Liver (tissue), 9 donors: Measurements from ENCODE around the gene ROBO3. TPM values are rescaled to one million over a fixed set of nuclear protein-coding genes. Genes with fewer than 3 reads are reported as not detected.

Experiments
- DNase-seq: peaks from one replicate; pipeline ENCODE4 v3.0.0-alpha.2; 2017; ENCODE audit warnings: low spot score
- H3K27ac ChIP-seq, 2 donors: one replicate each; pipeline ENCODE4 v1.7.0; 2013; ENCODE audit warnings: inconsistent platforms in 2 of 2, low read length in 2 of 2, control low read depth in 1 of 2, low read depth in 1 of 2, mild to moderate bottlenecking in 1 of 2
- H3K27me3 ChIP-seq, 4 donors: one replicate each; pipeline versions ENCODE4 v1.6.1 to v1.7.0; 2013; ENCODE audit warnings: low read length in 3 of 4, inconsistent platforms in 1 of 4, mild to moderate bottlenecking in 1 of 4, moderate library complexity in 1 of 4; ENCODE audit not compliant: control insufficient read depth in 4 of 4, insufficient read depth in 4 of 4
- H3K36me3 ChIP-seq, 4 donors: one replicate each; pipeline versions ENCODE4 v1.6.1 to v1.7.0; 2013; ENCODE audit warnings: low read length in 3 of 4, mild to moderate bottlenecking in 3 of 4, low read depth in 1 of 4, moderate library complexity in 1 of 4; ENCODE audit not compliant: control insufficient read depth in 4 of 4, insufficient read depth in 3 of 4
- H3K4me1 ChIP-seq, 4 donors: one replicate each; pipeline versions ENCODE4 v1.6.1 to v1.7.0; 2013; ENCODE audit warnings: low read length in 3 of 4, mild to moderate bottlenecking in 3 of 4, moderate library complexity in 1 of 4; ENCODE audit not compliant: control insufficient read depth in 4 of 4, insufficient read depth in 4 of 4
- H3K4me3 ChIP-seq, 3 donors: one replicate each; pipeline versions ENCODE4 v1.6.1 to v1.7.0; 2013; ENCODE audit warnings: low read length in 3 of 3, control low read depth in 1 of 3, low read depth in 1 of 3, mild to moderate bottlenecking in 1 of 3
- H3K9ac ChIP-seq, 2 donors: one replicate each; pipeline ENCODE4 v1.7.0; 2013; ENCODE audit warnings: low read length in 2 of 2, mild to moderate bottlenecking in 2 of 2, moderate library complexity in 2 of 2, control low read depth in 1 of 2, low read depth in 1 of 2
- H3K9me3 ChIP-seq, 4 donors: one replicate each; pipeline versions ENCODE4 v1.6.1 to v1.7.0; 2013; ENCODE audit warnings: low read length in 3 of 4; ENCODE audit not compliant: control insufficient read depth in 4 of 4
- ATF3 ChIP-seq: IDR thresholded peaks from 2 replicates; pipeline ENCODE4 v1.6.1; 2016; ENCODE audit warnings: antibody characterized with exemption
- CTCF ChIP-seq: fragments of 150-350 bp; IDR thresholded peaks from 2 replicates; pipeline ENCODE4 v1.5.1; 2017; ENCODE audit warnings: improper control_type of control experiment, low read depth, low read length; ENCODE audit not compliant: missing input control
- FOXA1 ChIP-seq: IDR thresholded peaks from 2 replicates; pipeline ENCODE4 v1.6.1; 2016; ENCODE audit warnings: antibody characterized with exemption
- FOXA2 ChIP-seq: IDR thresholded peaks from 2 replicates; pipeline ENCODE4 v1.6.1; 2016; ENCODE audit warnings: antibody characterized with exemption
- GABPA ChIP-seq, 2 donors: IDR thresholded peaks in 1 of 2; conservative IDR thresholded peaks in 1 of 2; 2 replicates each; pipeline ENCODE4 v1.6.1; 2016; ENCODE audit warnings: antibody characterized with exemption in 2 of 2, mild to moderate bottlenecking in 1 of 2, moderate library complexity in 1 of 2
- HNF4A ChIP-seq, 2 donors: conservative IDR thresholded peaks; 2 replicates each; pipeline ENCODE4 v1.6.1; 2016; ENCODE audit warnings: antibody characterized with exemption in 2 of 2, mild to moderate bottlenecking in 2 of 2
- HNF4G ChIP-seq: IDR thresholded peaks from 2 replicates; pipeline ENCODE4 v1.6.1; 2016; ENCODE audit warnings: antibody characterized with exemption
- JUND ChIP-seq, 2 donors: IDR thresholded peaks; 2 replicates each; pipeline ENCODE4 v1.6.1; 2016; ENCODE audit warnings: antibody characterized with exemption in 2 of 2
- MAX ChIP-seq: IDR thresholded peaks from 2 replicates; pipeline ENCODE4 v1.6.1; 2016; ENCODE audit warnings: antibody characterized with exemption
- NR2F2 ChIP-seq: IDR thresholded peaks from 2 replicates; pipeline ENCODE4 v1.6.1; 2016; ENCODE audit warnings: antibody characterized with exemption
- RAD21 ChIP-seq, 2 donors: IDR thresholded peaks; 2 replicates each; pipeline ENCODE4 v1.6.1; 2016; ENCODE audit warnings: antibody characterized with exemption in 2 of 2, mild to moderate bottlenecking in 2 of 2
- REST ChIP-seq: IDR thresholded peaks from 2 replicates; pipeline ENCODE4 v1.6.1; 2016; ENCODE audit warnings: antibody characterized with exemption, mild to moderate bottlenecking
- RXRA ChIP-seq, 2 donors: IDR thresholded peaks; 2 replicates each; pipeline ENCODE4 v1.6.1; 2017 to 2018; ENCODE audit warnings: antibody characterized with exemption in 2 of 2, mild to moderate bottlenecking in 1 of 2
- SP1 ChIP-seq: IDR thresholded peaks from 2 replicates; pipeline ENCODE4 v1.6.1; 2018; ENCODE audit warnings: antibody characterized with exemption, mild to moderate bottlenecking
- TAF1 ChIP-seq: conservative IDR thresholded peaks from 2 replicates; pipeline ENCODE4 v1.6.1; 2016; ENCODE audit warnings: antibody characterized with exemption, mild to moderate bottlenecking
- YY1 ChIP-seq: IDR thresholded peaks from 2 replicates; pipeline ENCODE4 v1.6.1; 2016; ENCODE audit warnings: antibody characterized with exemption, mild to moderate bottlenecking
- ZBTB33 ChIP-seq: IDR thresholded peaks from 2 replicates; pipeline ENCODE4 v1.6.1; 2016; ENCODE audit warnings: antibody characterized with exemption
- WGBS: extraction: QIAGEN DNeasy Blood & Tissue Kit; methylation state at CpG from one replicate; pipeline ENCODE4 v1.1.7; 2013; 5-methylcytosine and 5-hydroxymethylcytosine counted together
- polyA plus RNA-seq, 2 donors: library from polyadenylated mRNA; stranded (reverse) in 1 of 2; unstranded in 1 of 2; fragments of 200-250 nt in 1 of 2; fragments of >200 nt in 1 of 2; fragmentation: Nextera tagmentation in 1 of 2; extraction: Ambion mirVana in 1 of 2; gene quantifications; one replicate each; pipeline versions ENCODE4 v1.2.1 to v1.2.3, GENCODE V29; 2013 to 2015
- total RNA-seq, 2 donors: library from RNA; depleted of rRNA; stranded (reverse); fragments of >200 nt; gene quantifications; one replicate each; pipeline ENCODE4 v1.2.3, GENCODE V29; 2014
- donor health status: healthy.
- donor health status: healthy.
- donor health status: healthy.
- donor health status: healthy.
- donor health status: healthy.

The ROBO3 gene
- total and polyA plus RNA-seq, 4 donors: 1.1 to 2.2 (median 1.4) TPM

GRCh38 chr11:124876818-124877630 is 11.8 kb downstream of the ROBO3 start (continued):
- TF ChIP-seq ZBTB33 (no peak), MAX (no peak), NR2F2 (no peak)

- H3K9me3 ChIP-seq: no peaks in the 10 kb centered on the region
- DNase-seq: no peak
- TF ChIP-seq FOXA2 (no peak), RXRA (IDR thresholded peaks at IDR 0.05) (no peak), GABPA (IDR thresholded peaks at IDR 0.05 in 1 of 2, conservative IDR thresholded peaks at IDR 0.05 in 1 of 2) (no peak), REST (no peak), NR2F2 (no peak), CTCF (no peak), ZBTB33 (no peak), HNF4G (no peak), SP1 (no peak), JUND (IDR thresholded peaks at IDR 0.05) (no peak), TAF1 (no peak), FOXA1 (no peak), MAX (no peak), YY1 (no peak), HNF4A (conservative IDR thresholded peaks at IDR 0.05) (no peak), ATF3 (no peak), RAD21 (IDR thresholded peaks at IDR 0.05) (no peak)
- WGBS: 72% methylated on average over 10 of the region's 10 CpGs
- peaks cover 0 to 19% (median 11%) of the 10 kb centered on the region in 4 donors for H3K4me1 ChIP-seq
- H3K9ac ChIP-seq: no peak overlapping the region
- no peak overlapping the region for H3K4me3 ChIP-seq
- H3K36me3 ChIP-seq: no peaks in the 10 kb centered on the region
- H3K27me3 ChIP-seq: peaks cover 0 to 2% (median 0%) of the 10 kb centered on the region in 4 donors
- H3K27ac ChIP-seq: no peak overlapping the region
Measured at GRCh38 chr11:124877631-124877909, 12.3 kb downstream of the ROBO3 start.
